PC-9 (cell line): ENCODE measurements around the gene TGFBR1. TPM values are rescaled to one million over a fixed set of nuclear protein-coding genes. Genes with fewer than 3 reads are reported as not detected.

Experiments
- BruUV-seq: library from RNA; stranded (reverse); fragments of 400-500 nt; replicated peaks from 2 replicates; lab custom pipeline; 2021; lab: Mats Ljungman, UMichigan
- CTCF ChIA-PET: fragments of 300-600 bp; sonication (Branson Sonifier 250); formaldehyde crosslinking; loops from one replicate; lab custom pipeline; 2022; ENCODE audit warnings: antibody characterized with exemption; lab: Charles Lee
- POLR2A ChIA-PET: fragments of 300-600 bp; sonication (Branson Sonifier 250); formaldehyde crosslinking; loops from one replicate; lab custom pipeline; 2022; ENCODE audit warnings: antibody characterized with exemption; ENCODE audit not compliant: unreplicated experiment; lab: Charles Lee
- DNase-seq, 2 experiments: peaks; one replicate each; pipeline versions ENCODE4 v3.0.0 to v3.0.0-alpha.2; 2015 to 2022; ENCODE audit warnings: mixed read lengths in 1 of 2
- H2AFZ ChIP-seq: fragments of 200-600 bp; sonication (generic); 2 replicates; pipeline ENCODE4 v1.8.1; 2017; ENCODE audit warnings: antibody characterized with exemption
- H3F3A ChIP-seq: fragments of 200-600 bp; sonication (generic); 2 replicates; pipeline ENCODE4 v1.8.1; 2017; ENCODE audit warnings: antibody characterized with exemption, mild to moderate bottlenecking, low read depth; ENCODE audit not compliant: insufficient read depth
- H3K27ac ChIP-seq: fragments of 200-600 bp; sonication (generic); 2 replicates; pipeline ENCODE4 v1.6.1; 2016; ENCODE audit warnings: mixed run types
- H3K27me3 ChIP-seq: fragments of 200-600 bp; sonication (generic); 2 replicates; pipeline ENCODE4 v1.6.1; 2016; ENCODE audit warnings: low read depth, mixed run types; ENCODE audit not compliant: insufficient read depth
- H3K36me3 ChIP-seq: fragments of 200-600 bp; sonication (generic); 2 replicates; pipeline ENCODE4 v1.6.1; 2016; ENCODE audit warnings: low read depth, mixed run types
- H3K4me1 ChIP-seq: fragments of 200-600 bp; sonication (generic); replicated peaks from 2 replicates; pipeline ENCODE4 v1.6.1; 2016; ENCODE audit warnings: mixed run types; ENCODE audit not compliant: insufficient read depth
- H3K4me2 ChIP-seq: fragments of 200-600 bp; sonication (generic); 2 replicates; pipeline ENCODE4 v1.6.1; 2017; ENCODE audit warnings: mixed run types
- H3K4me3 ChIP-seq: fragments of 200-600 bp; sonication (generic); 2 replicates; pipeline ENCODE4 v1.6.1; 2016; ENCODE audit warnings: mixed run types
- H3K79me2 ChIP-seq: fragments of 200-600 bp; sonication (generic); 2 replicates; pipeline ENCODE4 v1.6.1; 2017; ENCODE audit warnings: low read depth, mixed run types
- H3K9me2 ChIP-seq: fragments of 200-600 bp; sonication (generic); 2 replicates; pipeline ENCODE4 v1.8.1; 2017; ENCODE audit warnings: mild to moderate bottlenecking; ENCODE audit not compliant: insufficient read depth
- H3K9me3 ChIP-seq: fragments of 200-600 bp; sonication (generic); 2 replicates; pipeline ENCODE4 v1.8.1; 2016; ENCODE audit warnings: low read depth; ENCODE audit not compliant: insufficient read depth
- H4K20me1 ChIP-seq: fragments of 200-600 bp; sonication (generic); 2 replicates; pipeline ENCODE4 v1.8.1; 2017; ENCODE audit not compliant: insufficient read depth
- EZH2 ChIP-seq: fragments of 200-600 bp; sonication (generic); IDR thresholded peaks from 2 replicates; pipeline ENCODE4 v1.8.0; 2017; ENCODE audit warnings: antibody characterized with exemption, low read depth
- intact Hi-C: fragments of 100-400 bp; cut with micrococcal nuclease; formaldehyde crosslinking; loops from one replicate; pipeline ENCODE4 v1.10.0; 2022; ENCODE audit not compliant: unreplicated experiment
- total RNA-seq: library from RNA; stranded (reverse); gene quantifications from 2 replicates; pipeline ENCODE4 v1.2.3, GENCODE V29; 2021
- TF ChIP-seq, protein P1 (sequence below): fragments of 200-600 bp; sonication (generic); conservative IDR thresholded peaks from 2 replicates; pipeline ENCODE4 v1.6.1; 2017; ENCODE audit warnings: mixed run types, antibody characterized with exemption, mild to moderate bottlenecking, moderate library complexity

Gene TGFBR1
- total RNA-seq, 1 experiment from 2014 or later = 18.3 TPM

DNA sequence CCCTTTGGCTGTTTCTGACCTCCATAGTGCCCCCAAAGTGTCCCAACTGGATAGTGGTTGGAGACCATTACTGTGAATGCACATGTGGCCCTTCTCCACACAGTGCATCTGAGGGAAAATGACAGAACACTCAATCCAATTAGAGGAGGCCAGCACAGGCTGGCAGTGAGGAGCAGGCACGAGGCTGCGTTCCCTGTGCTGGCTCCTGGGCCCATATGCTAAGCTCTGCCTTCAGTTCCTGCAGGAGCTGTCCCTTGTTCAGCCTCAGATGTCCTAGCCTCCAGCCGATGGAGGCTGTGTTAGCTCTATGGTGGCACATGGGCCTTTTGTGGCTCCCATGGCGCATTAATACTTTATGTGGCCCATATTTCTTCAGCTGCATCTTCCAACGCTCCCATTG, 81.0 kb downstream of the TGFBR1 start:
- no peaks in the 10 kb centered on the region for H3F3A ChIP-seq
- no peaks in the 10 kb centered on the region for H3K9me3 ChIP-seq
- H3K4me1 ChIP-seq = no peaks in the 10 kb centered on the region
- no peaks in the 10 kb centered on the region for H4K20me1 ChIP-seq
- intact Hi-C loops = loop anchor here (1.0 to 10.0 kb wide), 2 partner anchors 1039 to 1137 kb away; no protein-coding TSS in a partner anchor
- H3K27me3 ChIP-seq = peaks cover 11% of the 10 kb centered on the region; the same call in 1 of the 2 replicates
- TF ChIP-seq, protein P1, sequence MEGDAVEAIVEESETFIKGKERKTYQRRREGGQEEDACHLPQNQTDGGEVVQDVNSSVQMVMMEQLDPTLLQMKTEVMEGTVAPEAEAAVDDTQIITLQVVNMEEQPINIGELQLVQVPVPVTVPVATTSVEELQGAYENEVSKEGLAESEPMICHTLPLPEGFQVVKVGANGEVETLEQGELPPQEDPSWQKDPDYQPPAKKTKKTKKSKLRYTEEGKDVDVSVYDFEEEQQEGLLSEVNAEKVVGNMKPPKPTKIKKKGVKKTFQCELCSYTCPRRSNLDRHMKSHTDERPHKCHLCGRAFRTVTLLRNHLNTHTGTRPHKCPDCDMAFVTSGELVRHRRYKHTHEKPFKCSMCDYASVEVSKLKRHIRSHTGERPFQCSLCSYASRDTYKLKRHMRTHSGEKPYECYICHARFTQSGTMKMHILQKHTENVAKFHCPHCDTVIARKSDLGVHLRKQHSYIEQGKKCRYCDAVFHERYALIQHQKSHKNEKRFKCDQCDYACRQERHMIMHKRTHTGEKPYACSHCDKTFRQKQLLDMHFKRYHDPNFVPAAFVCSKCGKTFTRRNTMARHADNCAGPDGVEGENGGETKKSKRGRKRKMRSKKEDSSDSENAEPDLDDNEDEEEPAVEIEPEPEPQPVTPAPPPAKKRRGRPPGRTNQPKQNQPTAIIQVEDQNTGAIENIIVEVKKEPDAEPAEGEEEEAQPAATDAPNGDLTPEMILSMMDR = no peak
- TF ChIP-seq EZH2 = no peak
- POLR2A ChIA-PET = no interaction called here
- no peak overlapping the region for H3K27ac ChIP-seq
- no peak overlapping the region for H2AFZ ChIP-seq
- no peaks in the 10 kb centered on the region for H3K36me3 ChIP-seq
- no peak overlapping the region for H3K4me3 ChIP-seq
- no TSS peak for BruUV-seq
- no peaks in the 10 kb centered on the region for H3K9me2 ChIP-seq
- CTCF ChIA-PET = interaction anchor here (0.7 kb wide), 1 partner anchor 339 kb away, joined by 16 read pairs; no protein-coding TSS in a partner anchor
- DNase-seq = no peak
- no peak overlapping the region for H3K4me2 ChIP-seq
- H3K79me2 ChIP-seq = no peaks in the 10 kb centered on the region

DNA sequence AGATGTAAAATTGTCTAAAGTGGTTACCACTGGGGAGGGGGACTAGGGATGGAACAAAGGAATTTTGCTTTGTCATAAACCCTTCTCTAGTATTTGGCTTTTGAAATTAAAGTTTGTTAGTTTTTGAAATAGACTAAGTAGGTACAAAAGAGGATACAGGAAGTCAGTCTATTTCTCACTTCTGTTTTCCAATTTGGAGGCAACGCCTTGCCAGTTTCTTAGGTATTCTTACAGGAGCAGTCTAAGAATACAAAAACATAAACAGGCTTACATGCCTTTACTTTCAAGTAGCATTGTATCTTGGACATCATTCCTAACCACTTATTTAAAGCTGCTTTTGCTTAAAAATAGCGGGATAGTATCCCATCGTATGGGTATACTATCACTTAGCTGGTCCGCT, 82.4 kb downstream of the TGFBR1 start:
- DNase-seq = no peak
- H2AFZ ChIP-seq = no peak overlapping the region
- ChIA-PET CTCF (no interaction called here), POLR2A (no interaction called here)
- H3F3A ChIP-seq = no peaks in the 10 kb centered on the region
- no peak overlapping the region for H3K4me3 ChIP-seq
- no peak overlapping the region for H3K4me2 ChIP-seq
- peaks cover 11% of the 10 kb centered on the region; the same call in 1 of the 2 replicates for H3K27me3 ChIP-seq
- H3K79me2 ChIP-seq = no peaks in the 10 kb centered on the region
- no peaks in the 10 kb centered on the region for H3K9me2 ChIP-seq
- no peaks in the 10 kb centered on the region for H3K36me3 ChIP-seq
- TF ChIP-seq, protein P1 = no peak
- TF ChIP-seq EZH2 = no peak
- H3K4me1 ChIP-seq = no peaks in the 10 kb centered on the region
- H3K27ac ChIP-seq = no peak overlapping the region
- H4K20me1 ChIP-seq = no peaks in the 10 kb centered on the region
- BruUV-seq = no TSS peak
- intact Hi-C loops = loop anchor here (10.0 kb wide), 1 partner anchor 1037 kb away; no protein-coding TSS in a partner anchor
- H3K9me3 ChIP-seq = no peaks in the 10 kb centered on the region

DNA sequence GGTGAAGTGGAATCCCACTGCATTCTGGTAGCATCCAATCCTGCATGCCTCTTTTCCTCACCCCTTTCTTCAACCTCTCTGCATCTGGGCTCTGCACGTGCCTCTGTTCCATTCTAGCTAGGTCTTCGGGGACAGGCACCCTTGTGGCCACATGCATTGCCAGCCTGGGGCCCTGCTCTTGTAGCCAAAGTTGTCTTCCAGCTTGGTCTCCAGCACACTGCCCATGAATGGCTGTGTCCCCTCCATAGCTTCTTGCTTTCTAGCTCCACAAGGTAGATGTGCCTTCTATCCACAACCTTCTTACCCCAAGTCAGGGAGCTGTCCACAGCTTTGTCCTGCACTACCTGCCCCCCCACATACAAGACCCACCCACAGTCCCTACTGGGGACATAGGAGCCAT, 84.3 kb downstream of the TGFBR1 start:
- ChIA-PET POLR2A (no interaction called here), CTCF (no interaction called here)
- TF ChIP-seq EZH2 = no peak
- TF ChIP-seq, protein P1 = no peak
- H3F3A ChIP-seq = no peaks in the 10 kb centered on the region
- H2AFZ ChIP-seq = no peak overlapping the region
- H4K20me1 ChIP-seq = no peaks in the 10 kb centered on the region
- no TSS peak for BruUV-seq
- no peak overlapping the region for H3K4me3 ChIP-seq
- H3K27me3 ChIP-seq = peaks cover 11% of the 10 kb centered on the region; the same call in 1 of the 2 replicates
- no peak overlapping the region for H3K27ac ChIP-seq
- no peaks in the 10 kb centered on the region for H3K36me3 ChIP-seq
- H3K9me2 ChIP-seq = no peaks in the 10 kb centered on the region
- no peak overlapping the region for H3K4me2 ChIP-seq
- intact Hi-C loops = loop anchor here (10.0 kb wide), 1 partner anchor 1036 kb away; no protein-coding TSS in a partner anchor
- no peaks in the 10 kb centered on the region for H3K4me1 ChIP-seq
- DNase-seq = no peak
- H3K79me2 ChIP-seq = no peaks in the 10 kb centered on the region
- H3K9me3 ChIP-seq = no peaks in the 10 kb centered on the region
